ENCODE data around the gene REL.
"Not testable (repeated sequence)": the region's sequence is repeated elsewhere in the genome, so short reads cannot be mapped to it uniquely, and the experiment has no call there.

REL gene

DNA sequence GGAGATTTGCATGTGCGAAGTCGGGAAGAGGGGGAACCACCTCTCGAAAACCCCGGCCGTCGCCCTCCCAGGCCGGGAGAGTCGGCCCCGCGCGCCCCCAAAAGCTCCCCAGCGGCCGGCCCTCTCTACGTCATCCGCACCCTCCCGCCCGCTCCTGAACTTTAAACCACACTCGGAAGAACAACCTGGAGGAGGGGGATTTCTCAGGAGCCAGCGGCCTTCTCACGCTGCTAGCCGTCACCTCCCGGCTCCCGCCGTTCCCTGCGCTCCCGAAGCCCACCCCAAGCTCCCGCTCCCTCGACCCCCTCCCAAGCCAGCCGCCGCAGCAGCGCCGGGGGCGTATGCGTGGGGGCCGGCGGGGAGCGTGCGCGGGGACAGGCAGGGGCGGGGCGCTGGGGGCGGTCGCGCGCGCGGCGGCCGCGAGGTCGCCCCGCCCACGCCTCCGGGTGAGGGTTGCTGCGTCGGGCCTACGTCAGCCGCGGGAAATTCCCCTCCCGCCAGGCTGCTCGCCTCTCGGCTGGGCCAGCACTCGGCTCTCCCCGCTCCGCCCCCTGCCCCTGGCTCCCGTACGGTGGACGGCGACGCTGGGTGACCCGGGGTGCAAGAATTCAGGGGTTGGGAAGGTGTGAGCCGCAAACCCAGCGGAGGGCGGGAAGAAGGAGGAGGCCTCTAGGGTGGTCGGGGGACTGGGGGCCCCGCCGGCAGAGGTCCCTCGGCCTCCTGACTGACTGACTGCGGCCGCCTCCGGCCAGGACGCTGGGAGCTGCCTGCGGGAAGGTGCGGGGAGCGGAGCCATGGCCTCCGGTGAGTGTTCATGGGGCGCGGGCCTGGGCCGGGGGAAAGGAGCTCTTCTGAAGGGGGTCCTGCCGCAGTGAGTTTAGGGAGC lies at the start of gene REL:
REL (plus strand) TSS at position 528 of the 886 bp plus-strand sequence; CDS start at position 795, 267 bp downstream.
- DNase-seq = peak; percentile 73

- no peak for DNase-seq
These were observed 49.5 kb upstream of the REL start for GRCh38 chr2:60831921-60832320.

DNA sequence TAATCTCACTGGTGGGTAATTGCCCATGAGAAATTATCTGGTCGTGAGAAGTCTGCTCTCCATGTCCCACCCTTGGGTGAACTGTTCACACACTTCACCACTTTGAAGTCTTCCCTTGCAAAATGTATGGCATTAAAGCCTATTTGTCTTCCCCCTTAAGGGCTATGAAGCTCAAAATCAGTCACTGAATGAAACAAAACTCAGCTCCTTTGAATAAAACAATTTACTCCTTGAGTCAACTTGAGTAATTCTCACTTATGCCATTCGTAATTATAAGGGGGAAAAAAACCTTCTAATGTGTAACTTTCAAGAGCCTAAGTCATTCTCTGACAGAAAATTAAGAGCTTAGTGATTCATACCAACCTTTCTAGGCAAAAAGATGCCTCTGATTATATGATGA lies 48.8 kb upstream of the REL start:
- no peak for DNase-seq

DNA sequence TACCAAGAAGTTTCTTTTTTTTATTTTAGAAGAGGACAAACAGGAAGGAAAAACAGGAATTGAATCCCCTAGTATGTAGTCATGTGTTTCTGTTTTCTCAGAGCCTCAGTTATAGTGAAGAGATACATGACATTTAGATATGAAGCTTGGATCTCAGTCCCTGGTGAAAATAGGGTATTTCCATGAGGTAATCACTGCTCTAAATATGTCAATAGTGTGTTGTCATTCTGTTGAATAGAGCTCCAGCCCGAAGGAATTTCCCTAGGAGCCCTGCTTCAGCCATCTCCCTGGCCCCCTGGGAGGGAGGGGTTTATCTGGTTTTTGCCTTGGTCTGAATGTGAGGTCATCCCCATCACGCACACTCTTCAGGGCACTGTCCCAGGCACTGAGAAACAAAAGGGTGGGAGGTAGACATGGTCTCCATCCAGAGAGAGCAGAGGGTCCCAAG lies 47.1 kb upstream of the REL start:
- DNase-seq = no peak

- DNase-seq = no peak
These were observed 44.9 kb upstream of the REL start for GRCh38 chr2:60836491-60836890.

GRCh38 chr2:60837123-60837522 lies 44.3 kb upstream of the REL start:
- DNase-seq = no peak

DNA sequence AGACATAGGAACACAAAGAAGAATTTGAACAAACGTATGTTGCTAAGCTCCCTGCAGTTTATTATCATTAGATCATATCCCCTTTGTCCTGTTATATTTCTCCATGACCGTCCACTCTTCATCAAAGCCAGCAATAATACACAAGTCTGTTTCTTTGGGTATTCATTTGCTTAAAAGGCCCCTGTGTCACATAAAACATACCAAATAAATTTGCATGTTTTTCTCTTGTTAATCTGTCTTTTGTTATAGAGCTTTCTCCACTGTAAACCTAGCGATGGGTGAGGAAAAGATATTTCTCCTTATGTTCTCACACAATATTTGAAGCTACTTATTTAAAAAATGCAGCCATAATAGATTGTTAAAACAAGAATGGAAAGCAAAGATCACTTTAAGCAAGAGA lies 42.9 kb upstream of the REL start:
- no peak for DNase-seq

DNA sequence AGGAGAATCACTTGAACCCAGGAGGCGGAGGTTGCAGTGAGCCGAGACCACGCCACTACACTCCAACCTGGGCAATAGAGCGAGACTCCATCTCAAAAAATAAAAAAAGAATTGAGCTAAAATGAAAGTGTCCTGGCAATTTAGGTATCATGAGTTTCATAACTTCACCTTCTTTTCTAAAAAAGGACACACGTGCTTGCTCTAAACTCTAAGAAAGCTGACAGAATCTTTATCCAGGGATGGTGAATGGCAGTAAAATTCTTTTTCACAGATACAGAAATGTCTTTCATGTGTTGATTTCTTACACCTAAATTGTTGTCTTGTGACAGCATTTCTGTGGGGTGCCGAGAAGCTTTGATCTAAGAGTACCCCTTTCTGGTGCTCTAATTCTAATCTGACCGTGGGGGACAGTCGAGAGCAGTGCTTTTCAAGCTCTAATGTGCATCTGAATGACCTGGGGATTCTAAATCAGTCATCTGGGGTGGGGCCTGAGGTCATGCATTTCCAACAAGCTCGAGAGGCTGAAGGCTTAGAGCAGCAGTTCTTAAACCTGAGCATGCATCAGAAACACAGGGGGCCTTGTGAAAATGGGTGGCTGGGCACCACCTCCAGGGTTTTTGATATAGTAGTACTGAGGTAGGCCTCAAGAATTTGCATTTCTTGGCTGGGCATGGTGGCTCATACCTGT lies 42.1 kb upstream of the REL start:
- DNase-seq = no peak

GRCh38 chr2:60840880-60841279 lies 40.5 kb upstream of the REL start:
- no peak for DNase-seq

DNA sequence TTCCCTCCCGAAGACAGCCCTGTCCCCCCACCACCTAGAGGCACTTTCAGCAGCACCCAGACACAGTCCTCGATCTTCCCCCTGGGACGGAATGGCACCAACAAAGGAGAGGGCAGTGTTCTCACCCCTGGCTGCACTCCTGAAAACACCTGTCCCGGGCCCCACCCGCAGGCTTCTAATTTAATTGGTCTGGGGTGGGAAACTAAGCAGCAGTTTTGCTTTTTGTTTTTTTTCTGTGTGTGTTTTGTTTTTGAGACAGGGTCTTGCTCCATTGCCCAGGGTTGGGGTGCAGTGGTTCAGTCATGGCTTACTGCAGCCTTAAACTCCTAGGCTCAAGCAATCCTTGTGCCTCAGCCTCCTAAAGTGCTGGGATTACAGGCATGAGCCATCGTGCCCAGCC lies 38.4 kb upstream of the REL start:
- DNase-seq = no peak

GRCh38 chr2:60844105-60844504 lies 37.3 kb upstream of the REL start:
- no peak for DNase-seq

GRCh38 chr2:60847854-60848253 lies 33.5 kb upstream of the REL start:
- DNase-seq = no peak

DNA sequence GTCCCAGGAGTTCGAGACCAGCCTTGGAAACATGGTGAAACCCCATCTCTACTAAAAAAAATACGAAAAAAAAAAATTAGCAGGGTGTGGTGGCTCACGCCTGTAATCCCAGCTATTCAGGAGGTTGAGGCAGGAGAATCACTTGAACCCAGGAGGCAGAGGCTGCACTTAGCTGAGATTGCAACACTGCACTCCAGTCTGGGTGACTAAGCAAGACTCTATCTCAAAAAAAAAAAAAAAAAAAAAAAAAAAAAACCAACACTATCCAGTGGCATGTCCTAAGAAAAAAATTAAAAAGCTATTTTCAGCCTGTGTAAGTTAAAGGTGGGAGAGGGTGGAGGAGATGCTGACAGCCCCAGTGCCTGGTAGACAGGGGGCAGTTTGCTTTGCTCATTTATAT lies 32.2 kb upstream of the REL start:
- DNase-seq = no peak

- DNase-seq = no peak
These were observed 29.0 kb upstream of the REL start for GRCh38 chr2:60852282-60852860.

GRCh38 chr2:60853531-60853930 lies 27.8 kb upstream of the REL start:
- no peak for DNase-seq

- no peak for DNase-seq
These were observed 25.2 kb upstream of the REL start for GRCh38 chr2:60855989-60856669.

GRCh38 chr2:60857056-60857455 lies 24.3 kb upstream of the REL start:
- no peak for DNase-seq

GRCh38 chr2:60858897-60859311 lies 22.5 kb upstream of the REL start:
- no peak for DNase-seq

- no peak for DNase-seq
These were observed 19.6 kb upstream of the REL start for GRCh38 chr2:60861736-60862135.

DNA sequence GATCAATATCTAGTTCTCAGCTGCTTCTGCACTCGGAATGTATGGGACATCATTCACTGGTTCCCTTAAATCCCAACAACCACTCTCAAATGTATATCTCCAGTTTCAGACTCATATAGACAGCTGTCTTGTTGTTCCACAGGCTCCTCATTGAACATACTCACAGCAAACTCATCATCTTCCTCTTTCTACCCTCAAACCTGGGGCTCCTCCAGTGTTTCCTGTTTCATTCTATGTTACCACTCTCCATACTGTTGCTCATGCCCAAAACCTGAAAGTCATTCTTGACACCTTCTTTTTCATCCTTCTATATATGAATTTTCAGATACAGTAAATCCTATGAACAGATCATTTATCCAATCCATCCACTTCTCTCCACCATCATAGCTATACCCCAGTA lies 18.7 kb upstream of the REL start:
- no peak for DNase-seq

DNA sequence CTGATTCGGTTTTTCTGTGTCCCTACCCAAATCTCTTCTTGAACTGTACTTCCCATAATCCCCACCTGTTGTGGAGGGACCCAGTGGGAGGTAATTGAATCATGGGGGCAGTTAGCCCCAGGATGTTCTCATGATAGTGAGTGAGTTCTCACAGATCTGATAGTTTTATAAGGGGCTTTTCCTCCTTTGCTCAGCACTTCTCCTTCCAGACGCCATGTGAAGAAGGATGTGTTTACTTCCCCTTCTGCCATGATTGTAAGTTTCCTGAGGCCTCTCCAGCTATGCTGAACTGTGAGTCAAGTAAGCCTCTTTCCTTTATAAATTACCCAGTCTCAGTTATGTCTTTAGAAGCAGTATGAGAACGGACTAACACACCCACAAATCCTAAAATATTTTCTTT lies 16.0 kb upstream of the REL start:
- not testable (repeated sequence) for DNase-seq

DNA sequence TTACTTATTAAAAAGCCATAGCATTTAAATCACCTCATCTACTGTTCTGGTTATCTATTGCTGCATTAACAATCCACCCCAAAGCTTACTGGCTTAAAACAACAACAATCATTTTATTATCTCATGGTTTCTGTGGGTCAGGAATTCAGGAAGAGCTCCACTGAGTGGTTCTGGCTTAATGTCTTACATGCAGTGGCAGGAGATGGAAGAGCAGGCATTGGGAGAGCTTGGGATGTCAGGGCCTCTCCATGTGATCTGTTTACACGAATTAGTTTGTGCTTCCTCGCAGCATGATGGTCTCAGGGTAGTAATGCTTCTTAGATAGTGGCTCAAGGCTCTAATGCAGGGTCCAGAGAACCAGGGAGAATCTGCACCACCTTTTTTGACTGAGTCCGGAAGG lies 14.4 kb upstream of the REL start:
- no peak for DNase-seq

DNA sequence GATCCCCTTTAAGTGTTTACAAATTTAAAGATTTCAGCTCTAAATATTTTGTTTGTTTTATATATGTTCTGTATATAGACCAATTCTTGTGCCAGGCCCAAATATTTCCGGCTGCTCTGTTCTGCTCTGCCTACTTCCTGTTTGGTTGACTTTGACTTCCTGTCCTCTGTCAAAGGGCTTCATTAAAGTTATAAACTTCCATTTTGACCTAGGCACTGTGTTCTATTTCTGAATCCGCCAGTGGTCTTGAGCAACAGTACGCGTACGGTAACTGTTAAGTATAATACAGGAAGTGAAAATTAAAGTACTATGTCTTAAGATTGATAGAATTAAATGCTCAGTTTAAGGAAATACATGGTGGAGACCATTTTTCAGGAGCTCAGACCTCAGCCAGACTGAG lies 13.5 kb upstream of the REL start:
- no peak for DNase-seq
